ENCODE measurements around the gene TUBE1.

TUBE1 gene

GRCh38 chr6:112033791-112034615 is 53.3 kb downstream of the TUBE1 start:
- DNase-seq: no peak

- DNase-seq: no peak
Measured at GRCh38 chr6:112032728-112033127, 54.6 kb downstream of the TUBE1 start.

- no peak for DNase-seq
Measured at GRCh38 chr6:112031960-112032359, 55.3 kb downstream of the TUBE1 start.

- no peak for DNase-seq
Measured at GRCh38 chr6:112030961-112031660, 56.2 kb downstream of the TUBE1 start.

GRCh38 chr6:112030206-112030960 is 56.9 kb downstream of the TUBE1 start:
- no peak for DNase-seq

GRCh38 chr6:112029045-112029822 is 58.0 kb downstream of the TUBE1 start:
- peak; percentile 88 for DNase-seq

- DNase-seq: peak; percentile 42
Measured at GRCh38 chr6:112027942-112028674, 59.2 kb downstream of the TUBE1 start.

GRCh38 chr6:112026933-112027332 is 60.3 kb downstream of the TUBE1 start:
- no peak for DNase-seq

GRCh38 chr6:112024464-112024863 is 62.8 kb downstream of the TUBE1 start:
- DNase-seq: no peak

GRCh38 chr6:112022749-112023148 is 64.5 kb downstream of the TUBE1 start:
- DNase-seq: no peak

- DNase-seq: no peak
Measured at GRCh38 chr6:112021691-112022310, 65.5 kb downstream of the TUBE1 start.

All from stimulated activated CD4-positive, alpha-beta T cell treated with anti-CD3 and anti-CD28 coated beads, Interleukin-15, amount 100 ng/mL, for 24 hours (primary cell).